ENCODE measurements around the gene NME9.

GRCh38 chr3:138373087-138373735, 43.6 kb upstream of the NME9 start:
- TF ChIP-seq CTCF (conservative IDR thresholded peaks at IDR 0.05; ENCODE audit: low read depth, low read length) (no peak), EZH2 (IDR thresholded peaks at IDR 0.05; ENCODE audit: low read length, unreplicated experiment) (no peak)

All from PC-3 (cell line).